Smooth muscle cell (in vitro differentiated cells): ENCODE results near the gene ZNF674. TPM values are rescaled to one million over a fixed set of nuclear protein-coding genes. Genes with fewer than 3 reads are reported as not detected.
"Not testable (repeated sequence)": the region's sequence is repeated elsewhere in the genome, so short reads cannot be mapped to it uniquely, and the experiment has no call there.

Experiments
- DNase-seq: peaks from one replicate; lab custom pipeline; 2025; ENCODE audit not compliant: unreplicated experiment; lab: John Stamatoyannopoulos, UW
- H2AFZ ChIP-seq: fragments of 200-600 bp; sonication (generic); 2 replicates; pipeline ENCODE4 v1.6.0; 2016; ENCODE audit warnings: antibody characterized with exemption, low read depth, mild to moderate bottlenecking
- H3F3A ChIP-seq: fragments of 200-600 bp; sonication (generic); 2 replicates; pipeline ENCODE4 v1.6.0; 2017; ENCODE audit warnings: antibody characterized with exemption, low read depth
- H3K27ac ChIP-seq: fragments of 200-600 bp; sonication (generic); 2 replicates; pipeline ENCODE4 v1.5.1; 2016; ENCODE audit warnings: low read depth, mild to moderate bottlenecking
- H3K27me3 ChIP-seq: fragments of 200-600 bp; sonication (generic); 2 replicates; pipeline ENCODE4 v1.6.1; 2016; ENCODE audit warnings: low read depth, mild to moderate bottlenecking
- H3K36me3 ChIP-seq: fragments of 200-600 bp; sonication (generic); 2 replicates; pipeline ENCODE4 v1.5.1; 2016; ENCODE audit warnings: low read depth
- H3K4me1 ChIP-seq: fragments of 200-600 bp; sonication (generic); 2 replicates; pipeline ENCODE4 v1.5.1; 2016; ENCODE audit warnings: low read depth
- H3K4me2 ChIP-seq: fragments of 200-600 bp; sonication (generic); 2 replicates; pipeline ENCODE4 v1.6.0; 2016; ENCODE audit warnings: mild to moderate bottlenecking
- H3K4me3 ChIP-seq: fragments of 200-600 bp; sonication (generic); 2 replicates; pipeline ENCODE4 v1.5.1; 2016; ENCODE audit warnings: mild to moderate bottlenecking
- H3K79me2 ChIP-seq: fragments of 200-600 bp; sonication (generic); 2 replicates; pipeline ENCODE4 v1.6.0; 2016; ENCODE audit warnings: low read depth, mild to moderate bottlenecking
- H3K9ac ChIP-seq: fragments of 200-600 bp; sonication (generic); 2 replicates; pipeline ENCODE4 v1.6.0; 2016; ENCODE audit warnings: low read depth
- H3K9me3 ChIP-seq: fragments of 200-600 bp; sonication (generic); replicated peaks from 2 replicates; pipeline ENCODE4 v1.5.1; 2016; ENCODE audit warnings: low read depth
- H4K20me1 ChIP-seq: fragments of 200-600 bp; sonication (generic); 2 replicates; pipeline ENCODE4 v1.6.0; 2016; ENCODE audit warnings: low read depth
- CTCF ChIP-seq: fragments of 200-600 bp; sonication (generic); IDR thresholded peaks from 2 replicates; pipeline ENCODE4 v1.5.1; 2017; ENCODE audit warnings: borderline replicate concordance, mild to moderate bottlenecking, antibody characterized with exemption; ENCODE audit not compliant: insufficient read depth, poor library complexity, severe bottlenecking
- WGBS: methylation state at CpG from one replicate; pipeline ENCODE4 v1.1.7; 2016; ENCODE audit warnings: low lambda C conversion rate; 5-methylcytosine and 5-hydroxymethylcytosine counted together
- polyA plus RNA-seq: library from polyadenylated mRNA; unstranded; fragments of >200 nt; fragmentation: Nextera tagmentation; extraction: Ambion mirVana; gene quantifications from 2 replicates; pipeline ENCODE4 v1.2.1, GENCODE V29; 2016
- total RNA-seq: library from RNA; depleted of rRNA; stranded (reverse); fragments of >200 nt; gene quantifications from 2 replicates; pipeline ENCODE4 v1.2.3, GENCODE V29; 2014

ZNF674 gene
- total and polyA plus RNA-seq, 2 experiments from 2014 or later = 1.7 to 4.0 TPM

- TF ChIP-seq CTCF = no peak
- H3K36me3 ChIP-seq = no peaks in the 10 kb centered on the region
These were observed 6.4 kb upstream of the ZNF674 start for GRCh38 chrX:46551494-46552128.

GRCh38 chrX:46549914-46550313 lies 4.7 kb upstream of the ZNF674 start:
- 83% methylated on average over 1 of the region's 1 CpG for WGBS
- Histone ChIP-seq H3K27ac (no peak overlapping the region), H3K9me3 (no peaks in the 10 kb centered on the region), H3K27me3 (no peaks in the 10 kb centered on the region), H3K4me2 (no peak overlapping the region), H3K9ac (no peak overlapping the region), H2AFZ (no peak overlapping the region), H3F3A (no peaks in the 10 kb centered on the region), H4K20me1 (peaks cover 4% of the 10 kb centered on the region), H3K79me2 (peaks cover 38% of the 10 kb centered on the region), H3K4me3 (no peak overlapping the region), H3K4me1 (no peaks in the 10 kb centered on the region), H3K36me3 (no peaks in the 10 kb centered on the region)
- DNase-seq = no peak
- no peak for TF ChIP-seq CTCF

More at GRCh38 chrX:46551494-46552128, 6.4 kb upstream of the ZNF674 start:
- no peaks in the 10 kb centered on the region for H3F3A ChIP-seq
- no peak for DNase-seq
- no peak overlapping the region for H2AFZ ChIP-seq
- no peaks in the 10 kb centered on the region for H3K4me1 ChIP-seq
- H3K27ac ChIP-seq = peak overlapping the region; percentile 66
- peaks cover 4% of the 10 kb centered on the region for H4K20me1 ChIP-seq
- WGBS = 40% methylated on average over 8 of the region's 8 CpGs
- H3K9me3 ChIP-seq = no peaks in the 10 kb centered on the region
- peaks cover 27% of the 10 kb centered on the region for H3K79me2 ChIP-seq
- no peaks in the 10 kb centered on the region for H3K27me3 ChIP-seq
- no peak overlapping the region for H3K4me2 ChIP-seq
- no peak overlapping the region for H3K4me3 ChIP-seq
- no peak overlapping the region for H3K9ac ChIP-seq

DNA sequence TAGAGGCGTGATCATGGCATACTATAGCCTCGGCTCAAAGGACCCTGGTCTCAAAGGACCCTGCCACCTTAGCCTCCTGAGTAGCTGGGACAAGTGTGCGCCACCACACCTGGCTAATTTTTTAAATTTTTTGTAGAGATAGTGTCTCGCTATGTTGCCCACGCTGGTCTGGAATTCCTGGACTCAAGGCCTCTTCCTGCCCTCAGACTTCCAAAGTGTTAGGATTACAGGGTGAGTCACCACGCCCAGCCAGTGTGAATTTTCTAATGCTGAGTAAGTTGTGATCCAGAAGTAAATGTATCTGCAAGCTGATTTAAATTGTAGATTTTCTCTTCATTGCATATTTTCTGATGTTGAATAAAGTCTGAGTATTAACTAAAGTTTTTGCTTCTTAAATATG lies 2.6 kb upstream of the ZNF674 start:
- no peak for TF ChIP-seq CTCF
- H3K4me3 ChIP-seq = no peak overlapping the region
- peaks cover 38% of the 10 kb centered on the region for H3K79me2 ChIP-seq
- H3K9me3 ChIP-seq = no peaks in the 10 kb centered on the region
- no peak overlapping the region for H2AFZ ChIP-seq
- no peaks in the 10 kb centered on the region for H3K36me3 ChIP-seq
- H3K9ac ChIP-seq = no peak overlapping the region
- no peaks in the 10 kb centered on the region for H3K4me1 ChIP-seq
- no peaks in the 10 kb centered on the region for H3K27me3 ChIP-seq
- peak overlapping the region; percentile 83 for H3K4me2 ChIP-seq
- H3F3A ChIP-seq = no peaks in the 10 kb centered on the region
- DNase-seq = no peak
- peak overlapping the region; percentile 96 for H3K27ac ChIP-seq
- peaks cover 4% of the 10 kb centered on the region for H4K20me1 ChIP-seq
- WGBS = 48% methylated on average over 6 of the region's 6 CpGs

GRCh38 chrX:46544527-46544926 lies 694 bp downstream of the ZNF674 start:
- H3K27me3 ChIP-seq, H3F3A ChIP-seq, H4K20me1 ChIP-seq, H2AFZ ChIP-seq, H3K9me3 ChIP-seq, H3K36me3 ChIP-seq, DNase-seq, H3K4me1 ChIP-seq: not testable (repeated sequence)
- Histone ChIP-seq H3K4me3 (peak overlapping the region; percentile 74), H3K9ac (peak overlapping the region; percentile 96), H3K79me2 (peaks cover 32% of the 10 kb centered on the region), H3K4me2 (peak overlapping the region; percentile 83), H3K27ac (peak overlapping the region; percentile 96)
- 68% methylated on average over 7 of the region's 7 CpGs for WGBS
